Neuronal stem cell (in vitro differentiated cells): Measurements from ENCODE around the gene NDUFC1.

Source experiments
- DNase-seq: peaks from one replicate; pipeline ENCODE4 v3.0.0-alpha.2; 2013; ENCODE audit warnings: low spot score
- H2AFZ ChIP-seq: one replicate; pipeline ENCODE4 v1.6.1; 2013; ENCODE audit warnings: mild to moderate bottlenecking, low read length, inconsistent platforms
- H2AK5ac ChIP-seq: 2 replicates; pipeline ENCODE4 v1.6.1; 2013; ENCODE audit warnings: low read depth, mild to moderate bottlenecking, inconsistent platforms, low read length, moderate library complexity, mixed read lengths
- H2BK120ac ChIP-seq: 2 replicates; pipeline ENCODE4 v1.6.1; 2013; ENCODE audit warnings: low read depth, mild to moderate bottlenecking, inconsistent platforms, low read length, moderate library complexity, mixed read lengths
- H2BK12ac ChIP-seq: one replicate; pipeline ENCODE4 v1.6.1; 2013; ENCODE audit warnings: low read length, inconsistent platforms
- H2BK15ac ChIP-seq: 2 replicates; pipeline ENCODE4 v1.6.1; 2013; ENCODE audit warnings: mild to moderate bottlenecking, low read length, inconsistent platforms, mixed read lengths
- H2BK5ac ChIP-seq: one replicate; pipeline ENCODE4 v1.6.1; 2013; ENCODE audit warnings: inconsistent platforms, mild to moderate bottlenecking, low read length, moderate library complexity
- H3K14ac ChIP-seq: one replicate; pipeline ENCODE4 v1.6.1; 2013; ENCODE audit warnings: low read length, inconsistent platforms
- H3K18ac ChIP-seq: 2 replicates; pipeline ENCODE4 v1.6.1; 2013; ENCODE audit warnings: low read length, inconsistent platforms
- H3K23ac ChIP-seq: 2 replicates; pipeline ENCODE4 v1.6.1; 2013; ENCODE audit warnings: low read depth, mild to moderate bottlenecking, mixed read lengths, low read length, inconsistent platforms; ENCODE audit not compliant: poor library complexity
- H3K27ac ChIP-seq: replicated peaks from 3 replicates; pipeline ENCODE4 v1.5.1; 2013; ENCODE audit warnings: low read length, inconsistent platforms
- H3K27me3 ChIP-seq, 3 experiments: 2 replicates each; pipeline ENCODE4 v1.6.1; 2013; ENCODE audit warnings: low read length in 3 of 3, mild to moderate bottlenecking in 2 of 3, inconsistent platforms in 1 of 3, low read depth in 1 of 3, mixed read lengths in 1 of 3, moderate library complexity in 1 of 3; ENCODE audit not compliant: control insufficient read depth in 3 of 3, insufficient read depth in 3 of 3
- H3K36me3 ChIP-seq, 2 donors: replicated peaks in 1 of 2; 2 replicates each; pipeline ENCODE4 v1.6.1; 2013; ENCODE audit warnings: low read length in 2 of 2; ENCODE audit not compliant: control insufficient read depth in 2 of 2, insufficient read depth in 2 of 2
- H3K4ac ChIP-seq: 2 replicates; pipeline ENCODE4 v1.6.1; 2013; ENCODE audit warnings: inconsistent platforms, mild to moderate bottlenecking, low read length, moderate library complexity
- H3K4me1 ChIP-seq, 2 donors: 1 replicate in 1 of 2; 2 replicates in 1 of 2; pipeline ENCODE4 v1.6.1; 2013; ENCODE audit warnings: low read length in 2 of 2, low read depth in 1 of 2; ENCODE audit not compliant: control insufficient read depth in 2 of 2, insufficient read depth in 1 of 2
- H3K4me2 ChIP-seq: one replicate; pipeline ENCODE4 v1.6.1; 2013; ENCODE audit warnings: mild to moderate bottlenecking, low read length, inconsistent platforms; ENCODE audit not compliant: insufficient read depth, poor library complexity, severe bottlenecking
- H3K4me3 ChIP-seq, 2 donors: 2 replicates each; pipeline ENCODE4 v1.5.1; 2013; ENCODE audit warnings: low read length in 2 of 2, mild to moderate bottlenecking in 2 of 2, inconsistent platforms in 1 of 2, moderate library complexity in 1 of 2
- H3K79me1 ChIP-seq: one replicate; pipeline ENCODE4 v1.6.1; 2013; ENCODE audit warnings: low read depth, mild to moderate bottlenecking, inconsistent platforms, low read length, moderate library complexity
- H3K9ac ChIP-seq: one replicate; pipeline ENCODE4 v1.6.1; 2013; ENCODE audit warnings: mild to moderate bottlenecking, low read depth, low read length, inconsistent platforms; ENCODE audit not compliant: poor library complexity
- H3K9me3 ChIP-seq, 2 donors: replicated peaks in 1 of 2; 2 replicates each; pipeline versions ENCODE3 to v1.6.1; 2013; ENCODE audit warnings: low read length in 2 of 2, mild to moderate bottlenecking in 2 of 2, inconsistent platforms in 1 of 2, low read depth in 1 of 2, mixed read lengths in 1 of 2, moderate library complexity in 1 of 2; ENCODE audit not compliant: control insufficient read depth in 2 of 2, insufficient read depth in 1 of 2
- H4K8ac ChIP-seq: one replicate; pipeline ENCODE4 v1.6.1; 2013; ENCODE audit warnings: low read depth, mild to moderate bottlenecking, inconsistent platforms, low read length, moderate library complexity
- H4K91ac ChIP-seq: one replicate; pipeline ENCODE4 v1.6.1; 2013; ENCODE audit warnings: low read length, low read depth, mild to moderate bottlenecking, inconsistent platforms; ENCODE audit not compliant: poor library complexity
- WGBS, 2 donors: extraction: QIAGEN DNeasy Blood & Tissue Kit; methylation state at CpG; one replicate each; pipeline ENCODE4 v1.1.7; 2013; ENCODE audit warnings: missing lambda C conversion rate in 2 of 2, mixed read lengths in 1 of 2; ENCODE audit not compliant: insufficient read length in 2 of 2, insufficient replicate concordance in 1 of 2; ENCODE audit errors: extremely low coverage in 2 of 2; 5-methylcytosine and 5-hydroxymethylcytosine counted together

Gene NDUFC1

DNA sequence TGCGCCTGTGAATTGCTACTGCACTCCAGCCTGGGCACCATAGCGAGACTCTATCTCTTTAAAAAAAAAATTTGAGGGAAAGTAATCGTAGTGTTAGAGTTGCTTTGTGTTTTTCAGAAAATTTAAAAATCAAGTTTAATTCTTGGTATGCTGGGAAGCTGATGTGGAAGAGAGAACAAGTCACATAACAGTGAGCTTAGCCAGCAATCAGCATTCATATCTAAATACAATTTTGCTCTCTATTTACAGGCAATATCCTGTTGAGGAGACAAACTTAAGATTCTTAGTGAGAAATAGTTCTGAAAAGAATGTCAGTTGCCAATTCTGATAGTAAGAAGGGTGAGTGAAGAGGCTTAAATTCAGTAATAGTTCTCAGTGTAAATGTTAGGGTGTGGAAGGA is 9.6 kb upstream of the NDUFC1 start:
- H3K4ac ChIP-seq: no peak overlapping the region
- DNase-seq: no peak
- peaks cover 6% of the 10 kb centered on the region for H3K79me1 ChIP-seq
- H3K4me3 ChIP-seq: no peak overlapping the region
- no peak overlapping the region for H2BK12ac ChIP-seq
- no peak overlapping the region for H4K91ac ChIP-seq
- H3K23ac ChIP-seq: no peak overlapping the region
- no peak overlapping the region for H3K18ac ChIP-seq
- no peak overlapping the region for H2BK5ac ChIP-seq
- H2BK120ac ChIP-seq: no peak overlapping the region
- H3K9me3 ChIP-seq: peaks cover 0 to 24% of the 10 kb centered on the region in 2 donors
- H3K4me1 ChIP-seq: peaks cover 0 to 3% of the 10 kb centered on the region in 2 donors
- no peak overlapping the region for H2AFZ ChIP-seq
- H3K27me3 ChIP-seq: no peaks in the 10 kb centered on the region
- no peak overlapping the region for H2BK15ac ChIP-seq
- H2AK5ac ChIP-seq: no peak overlapping the region
- no peak overlapping the region for H3K4me2 ChIP-seq
- H3K36me3 ChIP-seq: peaks cover 0 to 50% of the 10 kb centered on the region in 2 donors
- WGBS, 2 donors: 100% methylated on average over 1 of the region's 3 CpGs; no CpG with 5 or more reads in 1 of the 2 donors
- no peak overlapping the region for H3K9ac ChIP-seq
- H3K14ac ChIP-seq: no peak overlapping the region
- no peak overlapping the region for H3K27ac ChIP-seq
- no peak overlapping the region for H4K8ac ChIP-seq

DNA sequence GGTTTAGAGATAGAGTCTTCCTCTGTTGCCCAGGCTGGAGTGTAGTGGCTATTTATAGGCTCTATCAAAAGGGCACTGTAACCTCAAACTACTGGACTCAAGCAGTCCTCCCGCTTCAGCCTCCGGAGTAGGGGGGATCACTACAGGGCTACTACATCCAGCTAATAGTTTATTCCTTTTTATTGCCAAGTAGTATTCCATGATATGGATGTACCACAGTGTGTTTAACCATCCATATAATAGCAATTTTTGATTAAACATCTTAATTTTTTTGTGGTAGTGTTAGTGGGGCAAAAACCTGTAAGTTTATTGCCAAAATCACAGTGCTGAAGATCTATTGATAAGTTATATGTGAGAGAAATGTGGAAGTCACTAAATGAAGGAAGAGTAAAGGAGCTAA is 2.6 kb upstream of the NDUFC1 start:
- Histone ChIP-seq H3K14ac (no peak overlapping the region), H2AK5ac (no peak overlapping the region), H4K8ac (no peak overlapping the region), H3K9ac (no peak overlapping the region), H4K91ac (no peak overlapping the region), H3K27ac (no peak overlapping the region), H2AFZ (no peak overlapping the region), H3K4me3 (peak overlapping the region in 1 of 2 donors; percentile 53), H2BK12ac (no peak overlapping the region), H2BK5ac (no peak overlapping the region), H2BK120ac (no peak overlapping the region), H3K9me3 (peaks cover 4 to 39% of the 10 kb centered on the region in 2 donors), H3K23ac (no peak overlapping the region), H3K4me1 (peaks cover 0 to 3% of the 10 kb centered on the region in 2 donors), H2BK15ac (no peak overlapping the region), H3K4ac (no peak overlapping the region), H3K18ac (no peak overlapping the region), H3K27me3 (no peaks in the 10 kb centered on the region), H3K79me1 (peaks cover 3% of the 10 kb centered on the region), H3K4me2 (no peak overlapping the region), H3K36me3 (peaks cover 7 to 59% of the 10 kb centered on the region in 2 donors)
- no CpG with 5 or more reads among the region's 2 CpGs for WGBS, 2 donors
- DNase-seq: no peak

DNA sequence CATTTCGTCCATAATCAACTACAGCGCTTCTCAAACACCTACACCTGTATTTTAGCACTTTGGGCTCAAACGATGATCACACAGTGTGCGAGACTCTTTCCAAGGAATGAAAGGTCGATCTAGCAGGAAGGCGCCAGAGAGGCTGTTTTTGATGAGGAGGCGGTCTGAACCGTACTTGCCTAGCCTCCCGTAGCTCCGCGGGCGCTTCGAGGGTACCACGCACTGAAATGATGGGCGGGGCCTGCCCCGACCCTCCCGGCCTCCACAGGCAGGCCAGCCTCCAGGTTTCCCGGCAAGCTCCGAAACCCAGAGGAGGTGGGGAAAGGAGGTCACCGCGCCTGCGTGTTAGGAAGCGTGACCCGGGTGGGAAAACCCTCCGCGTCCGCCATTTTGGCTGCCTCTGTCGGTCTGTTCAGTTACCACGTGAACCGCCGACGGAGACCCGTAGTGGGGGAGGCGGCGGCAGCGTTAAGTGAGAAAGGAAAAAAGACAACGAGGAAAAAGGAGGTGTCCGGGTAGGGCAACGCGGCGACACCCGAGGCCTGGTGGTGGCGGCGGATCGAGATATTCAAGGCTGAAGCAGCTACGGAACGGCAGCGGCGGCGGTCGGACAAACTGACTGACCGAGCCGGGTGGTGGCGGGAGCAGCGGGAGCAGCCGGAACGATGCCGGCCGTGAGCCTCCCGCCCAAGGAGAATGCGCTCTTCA is 1.0 kb downstream of the NDUFC1 start, which contains the start of gene NAA15:
Gene NAA15, plus strand, starts transcription at position 393 of the 708 bp plus-strand sequence. Its CDS starts 273 bp downstream, at position 666.
- peak within 1 kb of the TSS; percentile 16 for H2BK12ac ChIP-seq
- H2BK5ac ChIP-seq: peak within 1 kb of the TSS; percentile 62
- peak within 1 kb of the TSS; percentile 93 for H3K23ac ChIP-seq
- peak within 1 kb of the TSS; percentile 68 for H4K91ac ChIP-seq
- peak within 1 kb of the TSS; percentile 84 for H3K27ac ChIP-seq
- peak within 1 kb of the TSS; percentile 97 for H3K9ac ChIP-seq
- no peak within 1 kb of the TSS for H2BK120ac ChIP-seq
- H3K4ac ChIP-seq: peak within 1 kb of the TSS; percentile 7
- peak; percentile 97 for DNase-seq
- peak within 1 kb of the TSS; percentile 17 for H2AK5ac ChIP-seq
- no peak within 1 kb of the TSS for H4K8ac ChIP-seq
- no peaks in the 10 kb centered on the region for H3K27me3 ChIP-seq
- peaks cover 7 to 28% of the 10 kb centered on the region in 2 donors for H3K36me3 ChIP-seq
- H3K18ac ChIP-seq: peak within 1 kb of the TSS; percentile 97
- peaks cover 4 to 25% of the 10 kb centered on the region in 2 donors for H3K9me3 ChIP-seq
- no peak within 1 kb of the TSS for H2BK15ac ChIP-seq
- H3K4me1 ChIP-seq: peaks cover 0 to 3% of the 10 kb centered on the region in 2 donors
- peak within 1 kb of the TSS; percentile 94 for H3K14ac ChIP-seq
- WGBS, 2 donors: no CpG with 5 or more reads among the region's 61 CpGs
- peaks cover 2% of the 10 kb centered on the region for H3K79me1 ChIP-seq
- H2AFZ ChIP-seq: peak within 1 kb of the TSS; percentile 82
- peak within 1 kb of the TSS; percentile 76 to 93 for H3K4me3 ChIP-seq
- peak within 1 kb of the TSS; percentile 69 for H3K4me2 ChIP-seq

DNA sequence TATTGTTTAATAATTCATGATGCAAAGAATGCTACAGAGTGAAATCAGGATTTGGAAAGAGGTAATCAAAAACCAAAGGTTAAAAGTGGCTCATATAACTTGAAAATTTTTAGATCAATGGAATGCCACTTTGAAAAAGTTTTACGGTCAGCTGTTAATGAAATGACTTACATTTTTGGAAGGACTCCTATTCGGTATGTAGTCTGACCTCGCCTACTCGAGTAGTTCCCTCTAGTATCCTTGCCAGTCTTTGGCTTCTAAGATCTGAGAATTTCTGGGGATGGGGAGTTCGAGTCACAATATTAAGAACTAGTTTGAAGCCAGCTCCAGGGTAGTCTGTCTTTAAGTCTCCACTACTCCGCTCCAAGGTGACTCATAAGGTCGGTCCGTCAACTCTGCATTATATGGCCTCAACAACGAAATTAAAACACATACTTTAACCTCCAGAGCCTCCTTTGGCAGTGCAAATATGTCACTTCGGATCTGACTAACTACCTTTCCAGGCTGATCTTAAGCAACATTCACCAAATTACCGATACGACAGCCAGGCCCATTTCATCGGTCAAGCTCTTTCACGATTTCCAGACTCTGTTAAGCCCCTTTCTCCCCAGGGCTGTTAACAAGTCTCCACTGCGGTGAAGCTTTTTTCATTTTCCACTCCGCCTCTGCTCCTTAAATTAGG is 1.7 kb downstream of the NDUFC1 start:
- Histone ChIP-seq H3K14ac (no peak overlapping the region), H3K4me2 (peak overlapping the region; percentile 69), H2BK15ac (no peak overlapping the region), H3K9ac (no peak overlapping the region), H2BK12ac (no peak overlapping the region), H2BK5ac (no peak overlapping the region), H2AFZ (peak overlapping the region; percentile 82), H3K4me3 (peak overlapping the region; percentile 76 to 83), H3K4me1 (peaks cover 0 to 3% of the 10 kb centered on the region in 2 donors), H4K8ac (no peak overlapping the region), H3K4ac (no peak overlapping the region), H3K18ac (no peak overlapping the region), H3K23ac (no peak overlapping the region), H2BK120ac (no peak overlapping the region), H4K91ac (no peak overlapping the region), H3K36me3 (peaks cover 6 to 22% of the 10 kb centered on the region in 2 donors), H3K27ac (peak overlapping the region; percentile 84), H2AK5ac (no peak overlapping the region), H3K79me1 (peaks cover under 1% of the 10 kb centered on the region), H3K27me3 (no peaks in the 10 kb centered on the region), H3K9me3 (peaks cover 4 to 20% of the 10 kb centered on the region in 2 donors)
- WGBS, 2 donors: no CpG with 5 or more reads among the region's 16 CpGs
- no peak for DNase-seq
